GM12891 (cell line): Measurements from ENCODE around the gene SARS1.
A peak's percentile ranks its signal among the peaks of the same experiment; 100 is the strongest.

Experiments used
- DNase-seq: peaks from one replicate; pipeline ENCODE4 v3.0.0; 2011; ENCODE audit warnings: low spot score; ENCODE audit not compliant: insufficient read length
- FAIRE-seq: peaks from 2 replicates; lab custom pipeline; 2011; peaks lifted over from hg19 to GRCh38; lab: Jason Lieb, UNC
- PAX5 ChIP-seq: IDR thresholded peaks from 2 replicates; pipeline ENCODE4 v1.6.1; 2011; ENCODE audit warnings: low read length, moderate library complexity, mild to moderate bottlenecking; ENCODE audit not compliant: insufficient read depth, severe bottlenecking
- POLR2A ChIP-seq: IDR thresholded peaks from 2 replicates; pipeline ENCODE4 v1.6.1; 2011; ENCODE audit warnings: low read depth, low read length, control low read depth
- POLR2AphosphoS5 ChIP-seq: IDR thresholded peaks from 2 replicates; pipeline ENCODE4 v1.6.1; 2011; ENCODE audit warnings: low read depth, low read length, control low read depth
- POU2F2 ChIP-seq: IDR thresholded peaks from 2 replicates; pipeline ENCODE4 v1.6.1; 2011; ENCODE audit warnings: low read depth, mild to moderate bottlenecking, control low read depth, low read length, moderate library complexity
- SPI1 ChIP-seq: IDR thresholded peaks from 2 replicates; pipeline ENCODE4 v1.6.1; 2011; ENCODE audit warnings: low read depth, low read length, control low read depth
- TAF1 ChIP-seq: IDR thresholded peaks from 2 replicates; pipeline ENCODE4 v1.6.1; 2011; ENCODE audit warnings: low read depth, low read length, control low read depth

Gene SARS1

DNA sequence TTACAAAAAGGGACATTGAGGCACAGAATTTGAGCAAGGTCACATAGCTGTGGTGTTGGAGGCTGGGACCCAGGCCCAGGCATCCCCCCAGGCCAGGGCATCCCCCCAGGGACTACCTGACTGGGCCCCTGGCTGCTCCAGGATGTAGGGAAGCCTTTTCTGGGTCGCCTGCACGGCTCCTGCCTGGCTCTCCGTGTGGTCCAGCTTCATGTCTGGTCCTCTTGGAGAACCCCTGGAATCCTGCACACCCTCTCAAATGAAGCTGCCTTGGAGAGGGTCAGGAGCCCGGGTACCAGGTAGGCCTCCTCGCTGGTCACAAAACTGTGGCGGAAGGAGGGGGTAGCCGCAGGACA is 34.7 kb downstream of the SARS1 start:
- DNase-seq (no peak), FAIRE-seq (no peak)
- TF ChIP-seq POLR2AphosphoS5 (no peak), TAF1 (no peak), SPI1 (no peak), PAX5 (no peak), POLR2A (no peak), POU2F2 (no peak)

DNA sequence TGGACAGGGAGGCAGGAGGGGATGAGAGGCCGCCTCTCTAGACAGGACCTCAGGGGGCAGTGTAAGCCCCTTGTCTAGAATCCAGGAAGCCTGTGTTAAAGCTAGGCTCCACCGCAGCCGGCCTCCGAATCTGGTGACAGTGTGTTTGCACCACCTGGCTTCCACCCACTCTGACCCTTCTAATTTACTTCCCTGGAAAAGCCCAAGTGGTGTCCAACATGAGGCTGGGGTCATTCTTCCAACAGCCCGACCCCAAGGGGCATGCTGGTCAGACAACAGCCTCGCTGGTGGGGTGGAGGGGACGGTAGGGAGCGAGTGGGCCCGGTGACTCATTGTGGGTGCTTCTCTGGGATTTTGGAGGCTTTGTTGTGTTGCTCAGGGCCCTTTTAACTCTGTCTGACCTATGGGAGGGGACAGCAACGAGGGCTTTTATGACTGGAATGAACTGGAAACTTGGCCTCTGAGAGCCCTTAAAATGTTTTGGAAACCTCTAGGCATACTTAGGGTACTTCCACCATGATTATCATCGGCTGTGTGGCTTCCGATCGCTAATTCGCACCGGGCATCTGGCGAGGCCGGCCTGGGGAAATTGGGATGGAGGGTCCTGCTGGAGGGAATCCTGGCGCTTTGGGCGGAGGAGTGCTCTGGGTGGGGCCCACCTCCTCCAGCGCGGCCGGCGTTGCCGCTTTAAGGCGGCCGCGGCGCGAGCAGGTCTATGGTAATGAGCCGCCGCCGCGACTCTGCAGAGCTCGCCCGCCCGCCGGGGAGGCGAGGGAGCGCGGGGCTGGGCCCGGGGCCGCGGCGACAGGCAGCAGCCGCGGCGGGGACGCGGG is 35.3 kb downstream of the SARS1 start, which contains the start of gene CELSR2:
Gene CELSR2 (plus strand): TSS at position 743 of the 833 bp plus-strand sequence. CDS start 541 bp downstream, outside the sequence.
- DNase-seq (peak; percentile 93), FAIRE-seq (peak; percentile 77)
- TF ChIP-seq POU2F2 (no peak), POLR2AphosphoS5 (no peak), PAX5 (no peak), POLR2A (no peak), TAF1 (no peak), SPI1 (no peak)

- DNase-seq: peak; percentile 51
- TF ChIP-seq TAF1: no peak
- no peak for TF ChIP-seq POLR2AphosphoS5
- no peak for TF ChIP-seq SPI1
- no peak for TF ChIP-seq PAX5
- no peak for TF ChIP-seq POU2F2
- TF ChIP-seq POLR2A: no peak
- no peak for FAIRE-seq
These were observed 36.1 kb downstream of the SARS1 start for GRCh38 chr1:109249654-109250401.

GRCh38 chr1:109250454-109251276 is 36.9 kb downstream of the SARS1 start:
- peak; percentile 15 for DNase-seq
- TF ChIP-seq POLR2AphosphoS5 (no peak), PAX5 (no peak), POLR2A (no peak), TAF1 (no peak), SPI1 (no peak), POU2F2 (no peak)
- FAIRE-seq: no peak

DNA sequence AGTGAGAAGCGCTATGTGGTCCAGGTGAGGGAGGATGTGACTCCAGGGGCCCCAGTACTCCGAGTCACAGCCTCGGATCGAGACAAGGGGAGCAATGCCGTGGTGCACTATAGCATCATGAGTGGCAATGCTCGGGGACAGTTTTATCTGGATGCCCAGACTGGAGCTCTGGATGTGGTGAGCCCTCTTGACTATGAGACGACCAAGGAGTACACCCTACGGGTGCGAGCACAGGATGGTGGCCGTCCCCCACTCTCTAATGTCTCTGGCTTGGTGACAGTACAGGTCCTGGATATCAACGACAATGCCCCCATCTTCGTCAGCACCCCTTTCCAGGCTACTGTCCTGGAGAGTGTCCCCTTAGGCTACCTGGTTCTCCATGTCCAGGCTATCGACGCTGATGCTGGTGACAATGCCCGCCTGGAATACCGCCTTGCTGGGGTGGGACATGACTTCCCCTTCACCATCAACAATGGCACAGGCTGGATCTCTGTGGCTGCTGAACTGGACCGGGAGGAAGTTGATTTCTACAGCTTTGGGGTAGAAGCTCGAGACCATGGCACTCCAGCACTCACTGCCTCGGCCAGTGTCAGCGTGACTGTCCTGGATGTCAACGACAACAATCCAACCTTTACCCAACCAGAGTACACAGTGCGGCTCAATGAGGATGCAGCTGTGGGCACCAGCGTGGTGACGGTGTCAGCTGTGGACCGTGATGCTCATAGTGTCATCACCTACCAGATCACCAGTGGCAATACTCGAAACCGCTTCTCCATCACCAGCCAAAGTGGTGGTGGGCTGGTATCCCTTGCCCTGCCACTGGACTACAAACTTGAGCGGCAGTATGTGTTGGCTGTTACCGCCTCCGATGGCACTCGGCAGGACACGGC is 37.8 kb downstream of the SARS1 start:
- DNase-seq (no peak), FAIRE-seq (no peak)
- TF ChIP-seq POLR2AphosphoS5: no peak
- TF ChIP-seq POLR2A: no peak
- no peak for TF ChIP-seq SPI1
- no peak for TF ChIP-seq POU2F2
- no peak for TF ChIP-seq TAF1
- no peak for TF ChIP-seq PAX5

GRCh38 chr1:109252167-109252892 is 38.6 kb downstream of the SARS1 start:
- no peak for DNase-seq
- no peak for FAIRE-seq
- no peak for TF ChIP-seq POLR2AphosphoS5
- no peak for TF ChIP-seq TAF1
- no peak for TF ChIP-seq POU2F2
- no peak for TF ChIP-seq PAX5
- TF ChIP-seq POLR2A: no peak
- TF ChIP-seq SPI1: no peak

- TF ChIP-seq POLR2AphosphoS5: no peak
- no peak for TF ChIP-seq POU2F2
- no peak for TF ChIP-seq POLR2A
- TF ChIP-seq PAX5: no peak
- no peak for TF ChIP-seq TAF1
- TF ChIP-seq SPI1: no peak
These were observed 39.4 kb downstream of the SARS1 start for GRCh38 chr1:109252893-109253802.

More at GRCh38 chr1:109252893-109253802, 39.4 kb downstream of the SARS1 start:
- FAIRE-seq (no peak), DNase-seq (peak; percentile 18)
